H1 (cell line): ENCODE data around the gene GMPR2.
"Not testable (repeated sequence)": the region's sequence is repeated elsewhere in the genome, so short reads cannot be mapped to it uniquely, and the experiment has no call there.

Experiments used
- CHD1 ChIP-seq: IDR thresholded peaks from 2 replicates; pipeline ENCODE4 v1.6.1; 2012; ENCODE audit warnings: low read depth, low read length, improper control_type of control experiment
- EP300 ChIP-seq, 2 experiments: IDR thresholded peaks; 1 replicate in 1 of 2; 2 replicates in 1 of 2; pipeline ENCODE4 v1.6.1; 2011 to 2012; ENCODE audit warnings: low read depth in 2 of 2, low read length in 2 of 2, mild to moderate bottlenecking in 2 of 2, borderline replicate concordance in 1 of 2, inconsistent platforms in 1 of 2, moderate library complexity in 1 of 2
- GABPA ChIP-seq: IDR thresholded peaks from 2 replicates; pipeline ENCODE4 v1.6.1; 2011; ENCODE audit warnings: mild to moderate bottlenecking, low read length, moderate library complexity, borderline replicate concordance; ENCODE audit not compliant: insufficient read depth
- HDAC2 ChIP-seq, 2 experiments: fragments of 300-600 bp in 1 of 2; sonication (generic) in 1 of 2; IDR thresholded peaks; 2 replicates each; pipeline ENCODE4 v1.6.1; 2011 to 2012; ENCODE audit warnings: low read depth in 2 of 2, low read length in 2 of 2, mild to moderate bottlenecking in 2 of 2, moderate library complexity in 2 of 2, borderline replicate concordance in 1 of 2, inconsistent platforms in 1 of 2
- POLR2A ChIP-seq, 2 experiments: IDR thresholded peaks; 1 replicate in 1 of 2; 2 replicates in 1 of 2; pipeline ENCODE4 v1.6.1; 2011; ENCODE audit warnings: low read depth in 2 of 2, low read length in 2 of 2, mild to moderate bottlenecking in 2 of 2; ENCODE audit errors: control extremely low read depth in 1 of 2
- TF ChIP-seq, protein P1 (sequence below), 3 experiments: IDR thresholded peaks; 1 replicate in 2 of 3; 2 replicates in 1 of 3; pipeline versions ENCODE4 v1.5.1 to v1.6.1; 2011; ENCODE audit warnings: low read length in 3 of 3, mild to moderate bottlenecking in 3 of 3, inconsistent platforms in 2 of 3, low read depth in 1 of 3, moderate library complexity in 1 of 3; ENCODE audit not compliant: insufficient read depth in 1 of 3; ENCODE audit errors: control extremely low read depth in 1 of 3

DNA sequence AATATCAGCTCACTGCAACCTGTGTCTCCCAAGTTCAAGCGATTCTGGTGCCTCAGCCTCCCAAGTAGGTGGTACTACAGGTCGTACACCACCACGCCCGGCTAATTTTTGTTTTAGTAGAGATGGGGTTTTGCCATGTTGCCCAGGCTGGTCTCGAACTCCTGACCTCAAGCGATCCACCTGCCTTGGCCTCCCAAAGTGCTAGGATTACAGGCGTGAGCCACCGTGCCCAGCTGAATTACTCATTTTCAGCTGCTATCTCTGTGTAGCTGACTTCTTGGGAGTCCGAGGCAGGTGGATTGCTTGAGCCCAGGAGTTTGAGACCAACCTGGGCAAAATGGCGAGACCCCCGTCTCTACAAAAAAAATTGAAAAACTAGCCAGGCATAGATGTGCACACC, 12.6 kb downstream of the GMPR2 start:
- not testable (repeated sequence) for TF ChIP-seq POLR2A (IDR thresholded peaks at IDR 0.05; ENCODE audit: control extremely low read depth in 1 of 2, low read depth in 2 of 2, low read length in 2 of 2); CHD1; GABPA; EP300 (IDR thresholded peaks at IDR 0.05; ENCODE audit: borderline replicate concordance in 1 of 2, low read depth in 2 of 2, low read length in 2 of 2); HDAC2 (IDR thresholded peaks at IDR 0.05; ENCODE audit: borderline replicate concordance in 1 of 2, low read depth in 2 of 2, low read length in 2 of 2)
- TF ChIP-seq, protein P1, sequence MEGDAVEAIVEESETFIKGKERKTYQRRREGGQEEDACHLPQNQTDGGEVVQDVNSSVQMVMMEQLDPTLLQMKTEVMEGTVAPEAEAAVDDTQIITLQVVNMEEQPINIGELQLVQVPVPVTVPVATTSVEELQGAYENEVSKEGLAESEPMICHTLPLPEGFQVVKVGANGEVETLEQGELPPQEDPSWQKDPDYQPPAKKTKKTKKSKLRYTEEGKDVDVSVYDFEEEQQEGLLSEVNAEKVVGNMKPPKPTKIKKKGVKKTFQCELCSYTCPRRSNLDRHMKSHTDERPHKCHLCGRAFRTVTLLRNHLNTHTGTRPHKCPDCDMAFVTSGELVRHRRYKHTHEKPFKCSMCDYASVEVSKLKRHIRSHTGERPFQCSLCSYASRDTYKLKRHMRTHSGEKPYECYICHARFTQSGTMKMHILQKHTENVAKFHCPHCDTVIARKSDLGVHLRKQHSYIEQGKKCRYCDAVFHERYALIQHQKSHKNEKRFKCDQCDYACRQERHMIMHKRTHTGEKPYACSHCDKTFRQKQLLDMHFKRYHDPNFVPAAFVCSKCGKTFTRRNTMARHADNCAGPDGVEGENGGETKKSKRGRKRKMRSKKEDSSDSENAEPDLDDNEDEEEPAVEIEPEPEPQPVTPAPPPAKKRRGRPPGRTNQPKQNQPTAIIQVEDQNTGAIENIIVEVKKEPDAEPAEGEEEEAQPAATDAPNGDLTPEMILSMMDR (IDR thresholded peaks at IDR 0.05; ENCODE audit: control extremely low read depth in 1 of 3, insufficient read depth in 1 of 3, low read depth in 1 of 3, low read length in 3 of 3): not testable (repeated sequence)
